ENCODE results near the gene SCAMP5.

Gene SCAMP5

DNA sequence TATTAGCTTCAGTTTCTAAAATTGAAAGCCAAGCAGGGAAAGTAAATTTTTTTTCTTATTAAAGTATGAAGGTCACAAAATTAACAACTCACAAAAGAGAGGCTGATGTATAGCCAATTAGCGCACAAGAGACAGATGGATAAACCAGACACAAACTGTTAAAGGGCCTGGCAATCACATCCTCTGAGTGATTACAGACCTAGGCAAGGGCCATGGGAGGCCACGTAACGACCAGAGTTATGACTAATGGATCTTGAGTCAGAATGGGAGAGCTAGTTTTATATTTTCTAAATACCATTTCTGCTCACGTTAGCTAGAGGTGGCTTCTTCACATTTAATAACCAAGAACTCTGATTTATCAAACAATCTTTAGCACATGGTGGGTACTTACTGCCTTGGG lies 17.8 kb upstream of the SCAMP5 start:
- no peak for DNase-seq (ENCODE audit: low spot score)

GRCh38 chr15:74978077-74978476 lies 17.3 kb upstream of the SCAMP5 start:
- no peak for DNase-seq (ENCODE audit: low spot score)

DNA sequence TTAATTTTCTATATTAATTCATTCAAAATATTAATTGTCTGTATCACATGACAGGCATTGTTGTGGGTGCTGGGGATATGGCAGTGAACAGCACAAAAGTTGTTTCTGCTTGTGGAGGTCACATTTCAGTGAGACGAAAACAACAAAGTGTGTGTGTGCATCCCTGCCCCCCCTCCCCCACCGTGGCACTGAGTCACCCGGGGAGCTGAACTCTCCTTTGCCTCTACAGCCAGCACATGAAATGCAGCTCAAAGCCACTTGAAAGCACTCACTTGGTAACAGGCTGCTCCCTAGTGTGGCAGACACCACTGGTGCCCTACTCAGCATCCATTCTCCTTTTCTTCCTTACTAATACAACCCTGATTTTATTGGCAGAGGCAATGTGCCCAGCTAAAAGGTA lies 16.9 kb upstream of the SCAMP5 start:
- DNase-seq (ENCODE audit: low spot score) = no peak

DNA sequence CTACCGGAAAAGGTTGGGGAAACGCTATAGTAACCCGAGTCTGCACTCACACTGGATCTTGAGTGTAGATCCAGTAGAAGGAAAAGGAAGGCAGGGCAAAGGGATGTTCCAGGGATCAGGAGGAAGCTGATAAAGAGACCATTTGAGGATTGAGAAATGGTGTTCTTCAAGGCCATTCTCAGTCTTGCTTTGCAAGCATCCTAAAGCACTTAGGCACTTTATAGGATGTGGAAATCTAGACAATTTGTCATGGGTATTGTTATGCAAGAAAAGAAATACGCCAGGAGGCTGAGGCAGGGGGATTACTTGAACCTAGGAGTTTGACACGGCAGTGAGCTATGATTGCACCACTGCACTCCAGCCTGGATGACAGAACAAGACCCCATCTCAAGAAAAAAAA lies 13.2 kb upstream of the SCAMP5 start:
- DNase-seq (ENCODE audit: low spot score) = no peak

GRCh38 chr15:74983725-74984231 lies 11.6 kb upstream of the SCAMP5 start:
- no peak for DNase-seq (ENCODE audit: low spot score)

DNA sequence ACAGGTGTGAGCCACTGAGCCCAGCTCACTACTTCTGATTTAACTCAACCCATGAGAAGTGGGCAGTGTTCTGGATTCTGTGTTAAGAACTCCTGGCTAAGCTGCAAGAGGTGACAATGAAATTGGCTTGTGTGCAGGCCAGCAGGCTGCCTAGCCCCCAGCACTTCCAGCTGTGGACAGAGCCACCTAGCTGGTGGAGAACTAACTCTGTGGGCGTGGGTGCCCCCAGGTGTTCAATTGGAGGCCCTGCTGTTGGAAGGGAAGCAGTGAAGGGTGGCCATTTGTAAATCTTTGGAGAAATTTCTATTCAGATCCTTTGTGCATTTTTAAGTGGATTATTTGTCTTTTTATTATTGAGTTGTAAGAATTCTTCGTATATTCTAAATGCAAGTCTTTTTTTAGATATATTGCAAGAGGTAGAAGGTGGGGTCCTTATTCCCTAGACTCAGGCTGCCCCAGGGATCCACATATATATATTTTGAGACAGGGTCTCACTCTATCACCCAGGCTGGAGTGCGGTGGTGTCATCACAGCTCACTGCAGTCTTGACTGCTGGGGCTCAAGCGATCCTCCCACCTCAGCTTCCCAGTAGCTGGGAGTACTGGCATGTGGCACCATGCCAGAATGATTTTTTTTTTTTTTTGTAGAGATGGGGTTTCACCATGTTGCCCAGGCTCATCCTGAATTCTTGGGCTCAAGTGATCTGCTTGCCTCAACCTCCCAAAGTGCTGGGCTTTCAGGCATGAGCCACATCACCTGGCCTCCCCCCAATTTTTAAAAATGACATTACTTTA lies 7.2 kb upstream of the SCAMP5 start:
- no peak for DNase-seq (ENCODE audit: low spot score)

GRCh38 chr15:74989527-74989926 lies 5.8 kb upstream of the SCAMP5 start:
- no peak for DNase-seq (ENCODE audit: low spot score)

DNA sequence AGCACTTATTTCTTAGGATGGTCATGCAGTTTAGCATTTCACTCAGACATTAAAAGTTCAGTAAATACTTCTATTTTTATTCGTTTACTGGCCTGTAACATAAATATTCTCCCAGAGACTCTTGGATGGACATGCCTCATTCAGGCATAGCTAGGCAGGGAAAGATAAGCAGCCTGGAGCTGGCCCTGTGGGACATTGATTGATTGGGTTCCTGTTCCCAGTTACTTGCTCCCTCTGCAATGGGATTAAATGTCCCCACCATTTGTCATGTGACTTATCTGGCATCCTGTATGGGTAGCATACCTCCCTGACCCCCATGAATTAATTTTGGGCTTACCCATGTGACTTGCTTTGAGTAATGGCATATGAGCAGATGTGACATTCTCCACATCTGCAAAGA lies 2.7 kb upstream of the SCAMP5 start:
- no peak for DNase-seq (ENCODE audit: low spot score)

- DNase-seq (ENCODE audit: low spot score) = no peak
Observed at GRCh38 chr15:74994236-74994635, 1.1 kb upstream of the SCAMP5 start.

DNA sequence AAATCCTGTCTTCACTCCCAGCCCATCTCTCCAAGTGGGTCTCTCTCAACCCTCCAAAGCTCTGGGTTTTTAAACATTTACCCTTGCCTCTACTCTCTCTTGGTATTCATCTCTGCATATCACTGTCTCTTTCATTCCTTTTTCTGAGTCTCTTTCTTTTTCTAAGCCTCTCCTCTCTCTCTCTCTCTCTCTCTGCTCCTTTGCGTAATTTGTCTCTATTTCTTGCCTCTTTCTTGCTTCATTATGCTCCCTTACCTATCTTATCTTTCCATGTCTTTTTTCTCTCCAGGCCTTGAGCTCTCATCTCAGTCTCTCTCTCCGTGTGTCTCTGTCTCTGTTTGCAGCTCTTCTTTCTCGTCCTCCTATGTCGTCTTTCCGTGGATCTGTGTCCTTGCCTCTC lies 678 bp upstream of the SCAMP5 start:
- no peak for DNase-seq (ENCODE audit: low spot score)

DNA sequence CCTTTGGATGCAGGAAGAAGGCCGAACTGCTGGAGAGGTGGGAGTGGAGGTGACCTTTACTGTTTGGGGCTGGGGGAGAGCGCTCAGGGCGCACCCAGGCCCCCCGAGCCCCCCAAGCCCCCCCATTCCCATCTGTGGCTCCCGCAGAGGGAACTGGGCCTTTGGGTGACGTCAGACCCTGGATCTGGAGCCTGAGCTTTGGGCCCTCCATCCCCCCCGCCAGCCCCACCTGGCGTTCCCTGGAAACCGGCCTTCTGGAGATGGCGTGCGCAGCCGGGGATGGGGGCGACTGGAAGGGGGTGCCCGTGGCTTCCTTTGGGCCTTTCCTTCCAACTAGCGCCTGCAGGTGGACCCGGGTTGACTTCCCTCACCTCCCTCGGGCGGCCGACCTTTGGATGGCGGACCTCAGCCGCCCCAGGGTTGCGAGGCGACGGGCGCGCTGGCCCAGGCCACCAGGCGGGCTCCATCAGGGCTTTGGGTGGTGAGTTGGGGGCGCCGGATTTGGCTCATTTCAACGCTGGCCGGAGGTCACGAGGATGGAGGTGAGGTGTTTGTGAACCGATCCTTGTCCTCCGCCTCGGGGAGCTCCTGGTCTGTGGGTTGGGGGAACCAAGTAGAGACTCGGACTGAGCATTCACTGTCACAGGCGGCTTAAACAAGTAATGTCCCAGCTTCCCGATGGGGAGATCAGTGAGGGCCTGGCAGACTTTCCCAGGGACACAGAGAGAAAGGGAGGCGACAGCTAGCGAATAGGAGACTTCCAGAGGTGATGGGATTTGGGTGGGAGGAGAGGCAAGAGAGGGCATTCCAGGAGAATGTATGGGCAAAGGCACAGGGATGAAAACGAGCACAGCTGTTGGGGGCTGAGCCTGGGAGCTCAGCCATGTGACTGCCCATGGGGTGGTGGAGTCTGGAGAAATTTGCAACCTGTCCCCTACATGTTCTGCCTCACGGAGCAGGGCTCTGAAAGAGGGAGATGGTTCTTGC lies 709 bp downstream of the SCAMP5 start:
- DNase-seq (ENCODE audit: low spot score) = no peak

- no peak for DNase-seq (ENCODE audit: low spot score)
Observed at GRCh38 chr15:74997141-74997540, 1.8 kb downstream of the SCAMP5 start.

DNA sequence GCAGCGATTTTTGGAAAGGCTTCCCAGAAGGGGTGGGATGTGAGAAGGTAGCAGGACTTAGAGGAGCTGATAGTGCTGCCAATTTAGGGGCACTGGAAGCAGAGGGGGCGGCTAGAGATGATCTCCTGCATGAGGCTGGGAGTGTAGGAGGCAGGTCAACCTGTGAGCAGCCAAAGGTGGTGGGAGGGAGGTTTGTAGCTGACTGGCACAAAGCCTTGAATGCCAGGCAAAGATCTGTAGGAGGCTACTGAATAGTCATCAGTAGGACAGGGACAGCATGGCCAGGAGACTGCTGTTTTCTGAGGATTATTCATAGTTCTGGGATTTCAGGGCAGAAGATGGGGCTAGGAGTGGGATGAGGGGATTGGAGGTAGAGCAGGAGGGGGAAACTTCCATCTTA lies 2.2 kb downstream of the SCAMP5 start:
- DNase-seq (ENCODE audit: low spot score) = no peak

- no peak for DNase-seq (ENCODE audit: low spot score)
Observed at GRCh38 chr15:75001310-75001709, 5.9 kb downstream of the SCAMP5 start.

DNA sequence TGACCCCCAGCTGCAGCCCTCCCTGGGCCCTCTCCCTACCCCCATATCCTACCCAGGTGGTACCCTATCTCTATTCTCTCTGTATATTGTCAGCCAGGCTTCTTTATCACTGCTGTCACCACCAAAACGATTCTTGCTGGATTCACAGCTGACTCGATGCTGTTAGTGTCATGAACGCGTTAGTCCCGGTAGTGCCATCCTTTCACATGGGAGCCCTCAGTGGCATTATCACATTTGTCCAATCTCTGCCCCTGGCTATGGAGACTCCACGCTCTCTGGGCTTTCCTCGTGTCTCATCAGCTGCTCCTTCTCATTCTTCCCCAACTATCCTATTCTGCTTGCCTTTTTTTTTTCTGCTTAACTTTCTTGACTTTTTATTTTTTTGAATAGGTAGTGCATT lies 7.0 kb downstream of the SCAMP5 start:
- no peak for DNase-seq (ENCODE audit: low spot score)

DNA sequence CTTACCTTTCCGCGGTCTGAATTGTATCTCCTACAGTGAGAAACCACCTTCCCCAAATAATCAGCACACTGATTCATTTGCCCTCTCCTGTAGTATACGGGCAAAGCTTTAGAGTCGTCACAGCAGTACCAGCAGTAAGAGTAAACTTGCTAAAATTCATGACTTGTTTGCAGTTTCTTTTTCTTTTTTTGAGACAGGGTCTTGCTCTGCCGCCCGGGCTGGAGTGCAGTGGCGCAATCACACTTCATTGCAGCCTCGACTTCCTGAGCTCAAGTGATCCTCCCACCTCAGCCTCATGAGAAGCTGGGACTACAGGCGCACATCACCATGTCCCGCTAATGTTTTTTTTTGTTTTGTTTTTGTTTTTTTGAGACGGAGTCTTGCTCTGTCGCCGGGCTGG lies 11.9 kb downstream of the SCAMP5 start:
- no peak for DNase-seq (ENCODE audit: low spot score)

DNA sequence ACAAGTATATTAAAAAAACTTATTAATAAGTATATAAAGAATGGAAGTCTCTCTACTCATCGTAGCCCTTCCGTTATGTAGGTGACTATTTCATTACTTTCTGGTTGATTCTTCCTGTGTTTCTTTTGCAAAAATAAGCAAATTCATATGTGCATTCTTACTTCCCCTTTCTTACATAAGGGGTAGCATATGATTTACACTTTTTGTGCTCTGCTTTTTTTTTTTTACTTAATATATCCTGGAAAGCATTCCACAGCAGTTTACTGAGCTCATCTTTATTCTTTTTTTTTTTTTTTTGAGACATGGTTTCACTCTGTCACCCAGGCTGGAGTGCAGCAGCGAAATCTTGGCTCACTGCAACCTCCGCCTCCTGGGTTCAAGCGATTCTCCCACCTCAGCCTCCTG lies 12.9 kb downstream of the SCAMP5 start:
- no peak for DNase-seq (ENCODE audit: low spot score)

- DNase-seq (ENCODE audit: low spot score) = no peak
Observed at GRCh38 chr15:75008629-75009326, 13.4 kb downstream of the SCAMP5 start.

GRCh38 chr15:75016431-75016830 lies 21.1 kb downstream of the SCAMP5 start:
- no peak for DNase-seq (ENCODE audit: low spot score)

DNA sequence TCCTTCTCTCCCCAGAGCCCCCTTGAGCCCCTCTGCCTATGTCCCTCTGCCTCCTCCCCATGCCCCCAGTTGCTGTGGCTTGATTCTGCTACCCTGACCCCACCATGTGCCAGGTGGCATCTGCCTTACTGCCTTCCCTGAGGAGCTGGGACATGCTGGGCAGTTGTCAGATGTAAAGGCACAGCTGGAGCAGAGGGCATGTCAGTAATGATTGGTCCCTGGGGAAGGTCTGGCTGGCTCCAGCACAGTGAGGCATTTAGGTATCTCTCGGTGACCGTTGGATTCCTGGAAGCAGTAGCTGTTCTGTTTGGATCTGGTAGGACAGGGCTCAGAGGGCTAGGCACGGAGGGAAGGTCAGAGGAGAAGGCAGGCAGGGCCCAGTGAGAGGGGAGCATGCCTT lies 24.6 kb downstream of the SCAMP5 start:
- DNase-seq (ENCODE audit: low spot score) = no peak

DNA sequence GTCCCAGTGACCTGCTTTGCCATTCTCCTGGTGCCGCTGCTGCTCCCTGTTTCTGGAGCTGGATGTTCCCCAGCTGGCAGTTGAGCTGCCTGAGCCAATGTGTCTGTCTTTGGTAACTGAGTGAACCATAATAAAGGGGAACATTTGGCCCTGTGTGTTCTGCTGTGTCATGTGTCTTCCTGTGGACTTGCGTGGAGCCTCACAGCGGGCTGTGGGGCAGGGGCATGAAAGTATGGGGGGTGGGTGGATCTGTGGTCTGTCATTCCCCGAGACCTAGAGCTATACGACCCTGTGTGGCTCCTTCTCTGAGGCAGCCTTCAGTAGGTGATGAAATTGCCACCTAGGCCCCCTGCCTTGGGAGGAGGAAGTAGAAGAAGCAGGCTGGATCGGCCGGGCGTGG lies 26.0 kb downstream of the SCAMP5 start:
- DNase-seq (ENCODE audit: low spot score) = no peak

- no peak for DNase-seq (ENCODE audit: low spot score)
Observed at GRCh38 chr15:75022783-75023180, 27.4 kb downstream of the SCAMP5 start.
